Lower leg skin (tissue), 3 donors: ENCODE measurements around the gene GSN.

Source experiments
- CTCF ChIP-seq, 3 donors: fragments of 450-650 bp; IDR thresholded peaks; one replicate each; pipeline ENCODE4 v1.5.1; 2016; ENCODE audit warnings: antibody characterized with exemption in 3 of 3, mild to moderate bottlenecking in 3 of 3, moderate library complexity in 2 of 3
- POLR2A ChIP-seq, 2 donors: fragments of 450-650 bp; IDR thresholded peaks; one replicate each; pipeline ENCODE4 v1.6.1; 2016 to 2017; ENCODE audit warnings: antibody characterized with exemption in 2 of 2, mild to moderate bottlenecking in 1 of 2, moderate library complexity in 1 of 2

- TF ChIP-seq CTCF (IDR thresholded peaks at IDR 0.05) (no peak), POLR2A (IDR thresholded peaks at IDR 0.05) (no peak)
Observed at GRCh38 chr9:121324755-121325154, 56.8 kb downstream of the GSN start.
